Hepatocyte (in vitro differentiated cells): ENCODE results near the gene WDFY4. TPM values are rescaled to one million over a fixed set of nuclear protein-coding genes. Genes with fewer than 3 reads are reported as not detected.

Experiments
- DNase-seq: peaks from one replicate; pipeline ENCODE4 v3.0.0-alpha.2; 2016; ENCODE audit warnings: low spot score
- H2AFZ ChIP-seq: fragments of 200-600 bp; sonication (generic); 2 replicates; pipeline ENCODE4 v1.6.0; 2016; ENCODE audit warnings: antibody characterized with exemption, mild to moderate bottlenecking
- H3K27ac ChIP-seq: fragments of 200-600 bp; sonication (generic); 2 replicates; pipeline ENCODE4 v1.5.1; 2016; ENCODE audit warnings: mild to moderate bottlenecking
- H3K27me3 ChIP-seq: fragments of 200-600 bp; sonication (generic); 2 replicates; pipeline ENCODE4 v1.6.1; 2016
- H3K36me3 ChIP-seq: fragments of 200-600 bp; sonication (generic); replicated peaks from 2 replicates; pipeline ENCODE4 v1.5.1; 2016; ENCODE audit warnings: low read depth; ENCODE audit not compliant: insufficient read depth
- H3K4me1 ChIP-seq: fragments of 200-600 bp; sonication (generic); 2 replicates; pipeline ENCODE4 v1.5.1; 2016; ENCODE audit warnings: mild to moderate bottlenecking, moderate library complexity; ENCODE audit not compliant: insufficient read depth
- H3K4me2 ChIP-seq: fragments of 200-600 bp; sonication (generic); 2 replicates; pipeline ENCODE4 v1.6.0; 2016
- H3K4me3 ChIP-seq: fragments of 200-600 bp; sonication (generic); 2 replicates; pipeline ENCODE4 v1.5.1; 2016; ENCODE audit warnings: mild to moderate bottlenecking
- H3K79me2 ChIP-seq: fragments of 200-600 bp; sonication (generic); 2 replicates; pipeline ENCODE4 v1.6.0; 2017; ENCODE audit warnings: mild to moderate bottlenecking
- H3K9me2 ChIP-seq: fragments of 200-600 bp; sonication (generic); replicated peaks from 2 replicates; pipeline ENCODE4 v1.6.0; 2017; ENCODE audit warnings: mild to moderate bottlenecking; ENCODE audit not compliant: insufficient read depth
- H3K9me3 ChIP-seq: fragments of 200-600 bp; sonication (generic); 2 replicates; pipeline ENCODE4 v1.5.1; 2016; ENCODE audit warnings: low read depth, mild to moderate bottlenecking
- H4K20me1 ChIP-seq: fragments of 200-600 bp; sonication (generic); 2 replicates; pipeline ENCODE4 v1.6.0; 2016; ENCODE audit warnings: mild to moderate bottlenecking; ENCODE audit not compliant: insufficient read depth, poor library complexity, severe bottlenecking
- CTCF ChIP-seq: fragments of 200-600 bp; sonication (generic); IDR thresholded peaks from 2 replicates; pipeline ENCODE4 v1.5.1; 2016; ENCODE audit warnings: antibody characterized with exemption, mild to moderate bottlenecking; ENCODE audit not compliant: poor library complexity
- EZH2 ChIP-seq: fragments of 200-600 bp; sonication (generic); IDR thresholded peaks from 2 replicates; pipeline ENCODE4 v1.6.1; 2016; ENCODE audit warnings: antibody characterized with exemption, mild to moderate bottlenecking, borderline replicate concordance
- EZH2phosphoT487 ChIP-seq: fragments of 200-600 bp; sonication (generic); IDR thresholded peaks from one replicate; pipeline ENCODE4 v1.6.1; 2018; ENCODE audit warnings: antibody characterized with exemption, mild to moderate bottlenecking, low read depth, moderate library complexity; ENCODE audit not compliant: unreplicated experiment, severe bottlenecking
- WGBS: methylation state at CpG from one replicate; pipeline ENCODE4 v1.1.6; 2016; ENCODE audit warnings: low lambda C conversion rate; ENCODE audit errors: missing lambda C conversion rate; 5-methylcytosine and 5-hydroxymethylcytosine counted together
- polyA plus RNA-seq: library from polyadenylated mRNA; unstranded; fragments of >200 nt; fragmentation: Nextera tagmentation; extraction: Ambion mirVana; gene quantifications from 2 replicates; pipeline ENCODE4 v1.2.1, GENCODE V29; 2016
- total RNA-seq: library from RNA; depleted of rRNA; stranded (reverse); fragments of >200 nt; gene quantifications from 2 replicates; pipeline ENCODE4 v1.2.3, GENCODE V29; 2014

The WDFY4 gene
- total and polyA plus RNA-seq, 2 experiments from 2014 or later, result 0.43 to 0.91 TPM

- H3K4me3 ChIP-seq, result no peak overlapping the region
- H3K79me2 ChIP-seq, result no peaks in the 10 kb centered on the region
- no peaks in the 10 kb centered on the region for H3K4me1 ChIP-seq
- H3K9me2 ChIP-seq, result no peaks in the 10 kb centered on the region
- no peak for DNase-seq
- no peaks in the 10 kb centered on the region for H3K9me3 ChIP-seq
- no peaks in the 10 kb centered on the region for H3K27me3 ChIP-seq
- WGBS, result 96% methylated on average over 4 of the region's 4 CpGs
- no peaks in the 10 kb centered on the region for H3K36me3 ChIP-seq
- H2AFZ ChIP-seq, result no peak overlapping the region
- TF ChIP-seq EZH2 (no peak), EZH2phosphoT487 (no peak), CTCF (no peak)
- no peak overlapping the region for H3K27ac ChIP-seq
- no peak overlapping the region for H3K4me2 ChIP-seq
- H4K20me1 ChIP-seq, result no peaks in the 10 kb centered on the region
These were observed 286.0 kb downstream of the WDFY4 start for GRCh38 chr10:48970654-48971053.

DNA sequence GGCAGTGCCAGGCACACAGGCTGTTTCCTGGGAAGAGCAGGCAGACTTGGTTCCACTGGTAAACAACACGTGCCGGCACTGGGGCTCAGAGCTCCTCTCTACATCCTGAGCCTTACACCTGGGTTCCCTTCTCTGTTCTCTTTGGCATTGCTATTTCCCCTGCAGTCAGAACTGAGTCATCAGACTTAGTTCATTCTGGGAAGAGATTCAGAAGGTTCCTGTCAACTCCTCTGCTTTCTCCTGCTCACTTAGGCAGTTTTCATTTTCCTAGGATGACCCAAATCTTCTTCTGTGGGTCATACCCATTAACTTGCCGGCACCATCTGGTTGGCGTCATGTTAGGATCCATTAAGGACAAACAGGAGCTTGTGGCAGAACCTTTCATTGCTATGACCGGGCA lies 288.4 kb downstream of the WDFY4 start:
- DNase-seq, result no peak
- no peak overlapping the region for H3K4me3 ChIP-seq
- H3K27ac ChIP-seq, result no peak overlapping the region
- H3K4me1 ChIP-seq, result no peaks in the 10 kb centered on the region
- no peaks in the 10 kb centered on the region for H3K36me3 ChIP-seq
- 87% methylated on average over 5 of the region's 5 CpGs for WGBS
- H3K9me2 ChIP-seq, result no peaks in the 10 kb centered on the region
- no peaks in the 10 kb centered on the region for H3K79me2 ChIP-seq
- no peak overlapping the region for H3K4me2 ChIP-seq
- TF ChIP-seq EZH2phosphoT487 (no peak), EZH2 (no peak), CTCF (no peak)
- no peaks in the 10 kb centered on the region for H4K20me1 ChIP-seq
- H2AFZ ChIP-seq, result no peak overlapping the region
- H3K9me3 ChIP-seq, result no peaks in the 10 kb centered on the region
- no peaks in the 10 kb centered on the region for H3K27me3 ChIP-seq

- Histone ChIP-seq H2AFZ (no peak overlapping the region), H3K4me1 (no peaks in the 10 kb centered on the region), H3K79me2 (no peaks in the 10 kb centered on the region), H3K4me3 (no peak overlapping the region), H3K27me3 (no peaks in the 10 kb centered on the region), H3K4me2 (no peak overlapping the region), H3K36me3 (no peaks in the 10 kb centered on the region), H3K9me2 (no peaks in the 10 kb centered on the region), H4K20me1 (no peaks in the 10 kb centered on the region), H3K9me3 (no peaks in the 10 kb centered on the region), H3K27ac (no peak overlapping the region)
- TF ChIP-seq CTCF (no peak), EZH2phosphoT487 (no peak), EZH2 (no peak)
- no peak for DNase-seq
- WGBS, result 94% methylated on average over 12 of the region's 12 CpGs
These were observed 290.0 kb downstream of the WDFY4 start for GRCh38 chr10:48974510-48975156.
